Colonic mucosa (tissue), 4 donors: ENCODE data around the gene DENND5B. TPM values are rescaled to one million over a fixed set of nuclear protein-coding genes. Genes with fewer than 3 reads are reported as not detected.
A peak's percentile ranks its signal among the peaks of the same experiment; 100 is the strongest.

Source experiments
- DNase-seq: peaks from one replicate; pipeline ENCODE4 v3.0.0-alpha.2; 2020
- H3K27ac ChIP-seq: fragments of 200-600 bp; one replicate; pipeline ENCODE4 v1.8.0; 2021
- H3K27me3 ChIP-seq: fragments of 200-600 bp; one replicate; pipeline ENCODE4 v1.8.0; 2021
- H3K36me3 ChIP-seq: fragments of 200-600 bp; one replicate; pipeline ENCODE4 v1.8.0; 2021
- H3K4me1 ChIP-seq: fragments of 200-600 bp; one replicate; pipeline ENCODE4 v1.8.0; 2021; ENCODE audit warnings: mild to moderate bottlenecking
- H3K4me3 ChIP-seq: fragments of 200-600 bp; one replicate; pipeline ENCODE4 v1.8.0; 2021
- H3K9ac ChIP-seq, 2 donors: one replicate each; pipeline ENCODE4 v1.7.0; 2013; ENCODE audit warnings: control low read depth in 2 of 2, low read depth in 2 of 2, low read length in 2 of 2
- H3K9me3 ChIP-seq: fragments of 200-600 bp; one replicate; pipeline ENCODE4 v1.8.0; 2021
- intact Hi-C: fragments of 100-400 bp; cut with DNase I; formaldehyde crosslinking; loops from one replicate; pipeline ENCODE4 v1.14.1; 2022
- total RNA-seq, 2 donors: library from RNA; stranded (reverse); fragmentation: NEBNext Ultra II Directional in 1 of 2; extraction: Animal tissue kit (Norgen Biotek cat#: 25700) in 1 of 2; gene quantifications; one replicate each; pipeline ENCODE4 v1.2.1, GENCODE V29; 2021
- TF ChIP-seq, protein P1 (sequence below): fragments of 200-600 bp; IDR thresholded peaks from one replicate; pipeline ENCODE4 v1.8.0; 2022; ENCODE audit warnings: antibody characterized with exemption, mild to moderate bottlenecking
- donor health status: healthy.
- donor health status: DM: no; HTN: no; CAD: no.
- donor health status: DM: no; HTN: no; CAD: no.

The DENND5B gene
- total RNA-seq, 2 donors from 2014 or later = 3.9 to 11.8 TPM

DNA sequence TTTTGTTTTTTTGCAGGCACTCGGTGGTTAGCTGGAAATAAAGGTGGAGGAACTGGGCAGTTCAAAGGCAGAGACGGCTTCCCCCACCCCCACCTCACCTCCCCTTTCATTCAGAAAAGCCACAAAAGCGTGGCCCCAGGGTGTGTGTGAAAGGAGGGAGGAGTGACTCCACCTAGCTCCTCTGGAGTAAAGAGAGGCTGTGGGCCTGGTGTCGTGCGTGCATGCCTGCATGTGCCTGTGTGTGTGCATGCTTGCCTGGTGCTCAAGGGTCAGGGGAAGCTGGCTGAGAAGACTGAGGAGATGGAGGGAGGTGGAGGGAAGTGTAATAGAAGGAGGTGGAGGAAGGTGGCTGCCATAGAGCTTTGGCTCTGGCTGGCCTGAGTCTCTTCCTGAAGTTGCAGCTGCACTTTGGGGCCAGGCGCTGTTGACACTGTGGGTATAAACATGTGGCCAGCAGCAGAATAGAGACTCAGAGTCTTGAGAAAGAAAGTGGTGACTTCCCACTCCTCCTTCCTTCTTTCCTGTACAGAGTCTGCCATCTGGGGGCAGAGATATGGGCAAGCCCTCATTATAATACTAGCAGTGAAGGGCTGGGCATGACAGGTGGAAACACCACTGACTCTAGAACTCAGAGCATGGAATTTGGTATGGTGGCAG lies 228.0 kb downstream of the DENND5B start:
- peak overlapping the region; percentile 65 to 80 for H3K9ac ChIP-seq
- H3K4me3 ChIP-seq = no peak overlapping the region
- TF ChIP-seq, protein P1, sequence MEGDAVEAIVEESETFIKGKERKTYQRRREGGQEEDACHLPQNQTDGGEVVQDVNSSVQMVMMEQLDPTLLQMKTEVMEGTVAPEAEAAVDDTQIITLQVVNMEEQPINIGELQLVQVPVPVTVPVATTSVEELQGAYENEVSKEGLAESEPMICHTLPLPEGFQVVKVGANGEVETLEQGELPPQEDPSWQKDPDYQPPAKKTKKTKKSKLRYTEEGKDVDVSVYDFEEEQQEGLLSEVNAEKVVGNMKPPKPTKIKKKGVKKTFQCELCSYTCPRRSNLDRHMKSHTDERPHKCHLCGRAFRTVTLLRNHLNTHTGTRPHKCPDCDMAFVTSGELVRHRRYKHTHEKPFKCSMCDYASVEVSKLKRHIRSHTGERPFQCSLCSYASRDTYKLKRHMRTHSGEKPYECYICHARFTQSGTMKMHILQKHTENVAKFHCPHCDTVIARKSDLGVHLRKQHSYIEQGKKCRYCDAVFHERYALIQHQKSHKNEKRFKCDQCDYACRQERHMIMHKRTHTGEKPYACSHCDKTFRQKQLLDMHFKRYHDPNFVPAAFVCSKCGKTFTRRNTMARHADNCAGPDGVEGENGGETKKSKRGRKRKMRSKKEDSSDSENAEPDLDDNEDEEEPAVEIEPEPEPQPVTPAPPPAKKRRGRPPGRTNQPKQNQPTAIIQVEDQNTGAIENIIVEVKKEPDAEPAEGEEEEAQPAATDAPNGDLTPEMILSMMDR = no peak
- H3K4me1 ChIP-seq = peaks cover 5% of the 10 kb centered on the region
- no peaks in the 10 kb centered on the region for H3K9me3 ChIP-seq
- peak; percentile 69 for DNase-seq
- intact Hi-C loops = loop anchor here (5.0 kb wide), 1 partner anchor 111 kb away; no protein-coding TSS in a partner anchor
- H3K27me3 ChIP-seq = no peaks in the 10 kb centered on the region
- H3K36me3 ChIP-seq = no peaks in the 10 kb centered on the region
- H3K27ac ChIP-seq = peak overlapping the region; percentile 74

DNA sequence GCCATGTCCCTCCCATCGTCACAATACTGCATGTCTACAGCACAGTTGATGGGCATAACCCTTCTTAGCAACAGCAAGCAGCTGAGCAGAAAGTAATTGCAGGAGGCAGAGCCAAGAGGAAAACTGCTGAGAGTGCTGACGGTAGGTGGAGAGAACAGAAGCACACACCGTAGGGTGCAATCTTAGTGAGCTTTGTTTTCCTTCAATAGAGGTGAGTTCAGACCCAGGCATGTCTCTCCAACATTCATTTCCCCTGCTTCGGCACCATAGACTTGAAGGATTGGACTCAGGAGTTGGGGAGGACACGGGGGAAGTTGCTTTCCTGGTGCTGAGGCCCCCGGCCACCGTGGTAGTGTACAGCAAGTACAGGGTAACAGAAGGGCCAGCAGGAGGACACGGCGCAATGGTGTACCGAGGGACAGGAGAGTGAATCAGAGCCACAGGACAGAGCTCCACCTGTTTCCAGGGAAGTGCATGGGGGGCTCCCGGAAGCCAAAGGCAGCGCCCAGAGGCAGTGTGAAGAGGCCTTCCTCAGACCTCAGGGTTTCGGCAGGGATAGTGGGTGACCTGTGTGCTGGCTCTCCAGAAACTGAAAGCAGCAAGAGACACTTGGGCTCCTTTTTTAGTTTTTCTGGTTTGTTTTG lies 228.7 kb downstream of the DENND5B start:
- Histone ChIP-seq H3K4me1 (peaks cover 5% of the 10 kb centered on the region), H3K27ac (peak overlapping the region; percentile 74), H3K9me3 (no peaks in the 10 kb centered on the region), H3K9ac (peak overlapping the region; percentile 65 to 80), H3K4me3 (peak overlapping the region; percentile 12), H3K36me3 (no peaks in the 10 kb centered on the region), H3K27me3 (no peaks in the 10 kb centered on the region)
- TF ChIP-seq, protein P1 = no peak
- intact Hi-C loops = loop anchor here (5.0 kb wide), 1 partner anchor 110 kb away; no protein-coding TSS in a partner anchor
- peak; percentile 66 for DNase-seq

DNA sequence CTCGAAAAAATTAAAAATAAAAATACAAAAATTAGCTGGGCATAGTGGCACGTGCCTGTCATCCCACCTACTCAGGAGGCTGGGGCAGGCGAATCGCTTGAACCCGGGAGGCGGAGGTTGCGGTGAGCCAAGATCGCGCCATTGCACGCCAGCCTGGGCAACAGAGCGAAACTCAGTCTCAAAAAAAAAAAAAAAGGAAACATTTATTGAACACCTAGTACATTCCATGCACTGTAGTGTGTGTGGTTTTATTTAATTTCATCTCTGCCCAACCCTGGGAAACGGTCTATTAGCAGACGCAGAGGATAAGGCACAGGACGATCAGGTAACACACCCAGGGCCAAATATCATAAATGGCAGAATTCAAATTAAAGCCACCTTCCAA lies 229.2 kb downstream of the DENND5B start:
- DNase-seq = no peak
- H3K36me3 ChIP-seq = no peaks in the 10 kb centered on the region
- H3K27me3 ChIP-seq = no peaks in the 10 kb centered on the region
- H3K4me3 ChIP-seq = no peak overlapping the region
- TF ChIP-seq, protein P1 = no peak
- peak overlapping the region; percentile 74 for H3K27ac ChIP-seq
- intact Hi-C loops = loop anchor here (5.0 kb wide), 1 partner anchor 109 kb away; no protein-coding TSS in a partner anchor
- H3K4me1 ChIP-seq = peaks cover 5% of the 10 kb centered on the region
- H3K9me3 ChIP-seq = no peaks in the 10 kb centered on the region
- peak overlapping the region in 1 of 2 donors; percentile 80 for H3K9ac ChIP-seq

DNA sequence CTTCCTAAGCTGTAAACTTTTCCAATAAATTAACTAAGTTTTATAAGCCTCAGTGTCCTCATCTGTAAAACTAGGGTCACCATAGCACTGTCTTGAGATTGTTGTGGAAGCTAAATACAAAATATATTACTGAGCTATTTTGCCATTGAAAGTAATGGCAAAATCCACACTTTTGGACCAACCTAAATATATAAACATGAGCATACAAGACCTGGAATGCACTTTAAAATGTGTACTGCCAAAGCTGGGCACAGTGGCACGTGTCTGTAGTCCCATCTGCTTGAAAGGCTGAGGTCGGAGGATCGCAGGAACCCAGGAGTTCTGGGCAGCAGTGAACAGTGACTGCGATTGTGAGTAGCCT lies 235.2 kb downstream of the DENND5B start:
- no peak for DNase-seq

More for the DNA sequence above, 235.2 kb downstream of the DENND5B start:
- TF ChIP-seq, protein P1 = no peak
- Histone ChIP-seq H3K9ac (peak overlapping the region in 1 of 2 donors; percentile 55), H3K27ac (peak overlapping the region; percentile 21), H3K4me3 (no peak overlapping the region), H3K27me3 (no peaks in the 10 kb centered on the region), H3K9me3 (no peaks in the 10 kb centered on the region), H3K36me3 (no peaks in the 10 kb centered on the region), H3K4me1 (no peaks in the 10 kb centered on the region)
- intact Hi-C loops = no loop called here
